ENCODE data around the gene ERN1.

Gene ERN1

GRCh38 chr17:64094412-64094811, 35.5 kb downstream of the ERN1 start:
- H3K4me1 Mint-ChIP-seq (ENCODE audit: low read depth), result peaks cover 40% of the 10 kb centered on the region
- H3K4me3 Mint-ChIP-seq, result no peak overlapping the region
- no peaks in the 10 kb centered on the region for H3K27me3 Mint-ChIP-seq
- H3K36me3 Mint-ChIP-seq, result peaks cover 25% of the 10 kb centered on the region
- H3K27ac Mint-ChIP-seq, result no peak overlapping the region
- no peaks in the 10 kb centered on the region for H3K9me3 Mint-ChIP-seq (ENCODE audit: low read depth)

- peaks cover 27% of the 10 kb centered on the region for H3K36me3 Mint-ChIP-seq
- no peaks in the 10 kb centered on the region for H3K27me3 Mint-ChIP-seq
- H3K4me3 Mint-ChIP-seq, result no peak overlapping the region
- no peaks in the 10 kb centered on the region for H3K9me3 Mint-ChIP-seq (ENCODE audit: low read depth)
- peaks cover 37% of the 10 kb centered on the region for H3K4me1 Mint-ChIP-seq (ENCODE audit: low read depth)
- H3K27ac Mint-ChIP-seq, result no peak overlapping the region
Observed at GRCh38 chr17:64092952-64093451, 36.9 kb downstream of the ERN1 start.

GRCh38 chr17:64092113-64092512, 37.8 kb downstream of the ERN1 start:
- Mint-ChIP-seq H3K4me1 (ENCODE audit: low read depth) (peaks cover 39% of the 10 kb centered on the region), H3K36me3 (peaks cover 23% of the 10 kb centered on the region), H3K27me3 (no peaks in the 10 kb centered on the region), H3K9me3 (ENCODE audit: low read depth) (no peaks in the 10 kb centered on the region), H3K27ac (no peak overlapping the region), H3K4me3 (no peak overlapping the region)

GRCh38 chr17:64091571-64091970, 38.4 kb downstream of the ERN1 start:
- Mint-ChIP-seq H3K4me3 (no peak overlapping the region), H3K27ac (peak overlapping the region; percentile 89), H3K9me3 (ENCODE audit: low read depth) (no peaks in the 10 kb centered on the region), H3K36me3 (peaks cover 19% of the 10 kb centered on the region), H3K27me3 (no peaks in the 10 kb centered on the region), H3K4me1 (ENCODE audit: low read depth) (peaks cover 36% of the 10 kb centered on the region)

- peaks cover 17% of the 10 kb centered on the region for H3K36me3 Mint-ChIP-seq
- H3K27me3 Mint-ChIP-seq, result no peaks in the 10 kb centered on the region
- peak overlapping the region; percentile 89 for H3K27ac Mint-ChIP-seq
- peaks cover 34% of the 10 kb centered on the region for H3K4me1 Mint-ChIP-seq (ENCODE audit: low read depth)
- no peaks in the 10 kb centered on the region for H3K9me3 Mint-ChIP-seq (ENCODE audit: low read depth)
- H3K4me3 Mint-ChIP-seq, result no peak overlapping the region
Observed at GRCh38 chr17:64091116-64091515, 38.8 kb downstream of the ERN1 start.

GRCh38 chr17:64090144-64090543, 39.8 kb downstream of the ERN1 start:
- peaks cover 11% of the 10 kb centered on the region for H3K36me3 Mint-ChIP-seq
- H3K4me3 Mint-ChIP-seq, result no peak overlapping the region
- no peaks in the 10 kb centered on the region for H3K27me3 Mint-ChIP-seq
- no peaks in the 10 kb centered on the region for H3K9me3 Mint-ChIP-seq (ENCODE audit: low read depth)
- H3K4me1 Mint-ChIP-seq (ENCODE audit: low read depth), result peaks cover 26% of the 10 kb centered on the region
- H3K27ac Mint-ChIP-seq, result peak overlapping the region; percentile 12

GRCh38 chr17:64087252-64088005, 42.5 kb downstream of the ERN1 start:
- Mint-ChIP-seq H3K4me3 (no peak overlapping the region), H3K36me3 (peaks cover 11% of the 10 kb centered on the region), H3K27ac (no peak overlapping the region), H3K4me1 (ENCODE audit: low read depth) (peaks cover 23% of the 10 kb centered on the region), H3K27me3 (no peaks in the 10 kb centered on the region), H3K9me3 (ENCODE audit: low read depth) (no peaks in the 10 kb centered on the region)

- Mint-ChIP-seq H3K9me3 (ENCODE audit: low read depth) (no peaks in the 10 kb centered on the region), H3K4me3 (no peak overlapping the region), H3K4me1 (ENCODE audit: low read depth) (peaks cover 16% of the 10 kb centered on the region), H3K27me3 (no peaks in the 10 kb centered on the region), H3K27ac (no peak overlapping the region), H3K36me3 (peaks cover 7% of the 10 kb centered on the region)
Observed at GRCh38 chr17:64085650-64086005, 44.3 kb downstream of the ERN1 start.

- Mint-ChIP-seq H3K4me1 (ENCODE audit: low read depth) (peaks cover 13% of the 10 kb centered on the region), H3K27me3 (no peaks in the 10 kb centered on the region)
Observed at GRCh38 chr17:64084940-64085649, 44.8 kb downstream of the ERN1 start.

GRCh38 chr17:64084086-64084939, 45.6 kb downstream of the ERN1 start:
- H3K36me3 Mint-ChIP-seq, result peaks cover 4% of the 10 kb centered on the region
- no peak overlapping the region for H3K27ac Mint-ChIP-seq
- H3K9me3 Mint-ChIP-seq (ENCODE audit: low read depth), result no peaks in the 10 kb centered on the region
- H3K4me3 Mint-ChIP-seq, result no peak overlapping the region
- H3K27me3 Mint-ChIP-seq, result no peaks in the 10 kb centered on the region
- H3K4me1 Mint-ChIP-seq (ENCODE audit: low read depth), result peaks cover 13% of the 10 kb centered on the region

More at GRCh38 chr17:64084940-64085649, 44.8 kb downstream of the ERN1 start:
- no peaks in the 10 kb centered on the region for H3K9me3 Mint-ChIP-seq (ENCODE audit: low read depth)
- H3K27ac Mint-ChIP-seq, result no peak overlapping the region
- H3K4me3 Mint-ChIP-seq, result no peak overlapping the region
- H3K36me3 Mint-ChIP-seq, result peaks cover 4% of the 10 kb centered on the region

GRCh38 chr17:64083563-64084085, 46.3 kb downstream of the ERN1 start:
- no peak overlapping the region for H3K4me3 Mint-ChIP-seq
- peaks cover 13% of the 10 kb centered on the region for H3K4me1 Mint-ChIP-seq (ENCODE audit: low read depth)
- no peaks in the 10 kb centered on the region for H3K9me3 Mint-ChIP-seq (ENCODE audit: low read depth)
- peaks cover 3% of the 10 kb centered on the region for H3K36me3 Mint-ChIP-seq
- H3K27ac Mint-ChIP-seq, result no peak overlapping the region
- no peaks in the 10 kb centered on the region for H3K27me3 Mint-ChIP-seq

- Mint-ChIP-seq H3K9me3 (ENCODE audit: low read depth) (no peaks in the 10 kb centered on the region), H3K27me3 (no peaks in the 10 kb centered on the region), H3K4me1 (ENCODE audit: low read depth) (peaks cover 12% of the 10 kb centered on the region), H3K4me3 (no peak overlapping the region), H3K36me3 (peaks cover 3% of the 10 kb centered on the region), H3K27ac (peak overlapping the region; percentile 84)
Observed at GRCh38 chr17:64083093-64083492, 46.9 kb downstream of the ERN1 start.

- H3K36me3 Mint-ChIP-seq, result peaks cover 6% of the 10 kb centered on the region
- H3K4me3 Mint-ChIP-seq, result peak overlapping the region; percentile 68
- no peaks in the 10 kb centered on the region for H3K9me3 Mint-ChIP-seq (ENCODE audit: low read depth)
- H3K4me1 Mint-ChIP-seq (ENCODE audit: low read depth), result peaks cover 3% of the 10 kb centered on the region
- peak overlapping the region; percentile 84 for H3K27ac Mint-ChIP-seq
- no peaks in the 10 kb centered on the region for H3K27me3 Mint-ChIP-seq
Observed at GRCh38 chr17:64081802-64082799, 47.8 kb downstream of the ERN1 start.

- no peak overlapping the region for H3K4me3 Mint-ChIP-seq
- no peaks in the 10 kb centered on the region for H3K9me3 Mint-ChIP-seq (ENCODE audit: low read depth)
- H3K36me3 Mint-ChIP-seq, result peaks cover 9% of the 10 kb centered on the region
- H3K27ac Mint-ChIP-seq, result peak overlapping the region; percentile 43
- peaks cover 3% of the 10 kb centered on the region for H3K4me1 Mint-ChIP-seq (ENCODE audit: low read depth)
- no peaks in the 10 kb centered on the region for H3K27me3 Mint-ChIP-seq
Observed at GRCh38 chr17:64080174-64080618, 49.7 kb downstream of the ERN1 start.
